ENCODE data around the gene CDH3.

CDH3 gene

DNA sequence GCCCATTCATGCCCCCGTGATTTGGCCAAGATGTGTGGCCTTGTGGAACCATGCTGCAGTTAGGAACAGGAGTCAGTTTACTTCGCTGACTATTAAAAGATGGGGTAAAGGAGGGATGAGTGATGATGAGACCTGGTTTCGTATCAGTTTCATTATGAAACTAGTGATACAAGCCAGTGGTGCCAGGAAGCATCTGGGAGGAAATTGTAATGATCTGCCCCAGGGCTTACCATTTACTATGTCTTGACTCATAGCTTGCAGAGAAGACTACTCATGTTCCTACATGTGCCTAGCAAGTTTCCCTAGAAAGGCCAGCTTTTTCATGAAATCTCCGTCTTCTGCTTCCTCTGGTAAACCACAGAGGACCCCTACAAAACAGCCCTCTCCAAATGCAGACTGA lies 23.2 kb downstream of the CDH3 start:
- H3K4me3 ChIP-seq (ENCODE audit: low read depth, low read length) = no peak overlapping the region
- no peak for TF ChIP-seq CTCF (IDR thresholded peaks at IDR 0.05; ENCODE audit: low read depth, low read length, missing control alignments)
- in situ Hi-C loops (cut with HindIII; ENCODE audit: low pct_ligation_motif_present, low sequenced_read_pairs) = no loop called here
- no peaks in the 10 kb centered on the region for H3K36me3 ChIP-seq (replicated peaks)
- DNase-seq = no peak
- no peaks in the 10 kb centered on the region for H3K27me3 ChIP-seq (replicated peaks)
- H3K27ac ChIP-seq = no peak overlapping the region

DNA sequence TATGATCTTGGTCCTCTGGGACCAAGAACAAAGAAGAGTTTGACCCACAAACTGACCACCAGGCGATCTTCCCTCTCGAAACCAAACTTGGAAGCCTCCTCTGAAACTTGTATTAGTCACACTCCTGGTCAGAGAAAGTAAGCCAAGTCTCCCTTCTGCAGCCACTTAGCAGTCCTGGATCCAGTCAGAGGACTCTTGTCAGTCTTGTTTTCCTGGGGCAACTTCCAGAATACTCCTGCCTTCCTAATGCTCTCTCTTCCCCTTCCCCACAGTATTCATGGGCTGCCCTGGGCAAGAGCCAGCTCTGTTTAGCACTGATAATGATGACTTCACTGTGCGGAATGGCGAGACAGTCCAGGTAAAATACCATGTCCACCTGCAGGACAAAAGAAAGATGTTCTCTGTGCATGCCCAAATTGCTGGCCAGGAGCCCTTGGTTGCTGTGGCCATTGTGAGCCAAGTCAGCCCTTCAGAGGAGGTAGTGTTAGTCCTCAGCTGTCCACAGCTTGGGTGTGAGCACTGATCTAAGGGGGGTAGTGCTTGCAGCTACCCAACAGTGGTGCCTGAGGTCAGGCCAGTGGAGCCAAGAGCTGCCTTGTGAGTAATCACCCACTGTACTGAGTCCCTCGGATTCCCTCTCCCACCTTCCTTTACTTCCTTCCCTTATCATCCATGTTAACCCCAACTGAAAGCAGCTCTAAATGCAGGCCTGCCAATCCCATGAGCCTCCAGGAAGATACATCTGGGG lies 31.2 kb downstream of the CDH3 start:
- no peak overlapping the region for H3K27ac ChIP-seq
- no peak overlapping the region for H3K4me3 ChIP-seq (ENCODE audit: low read depth, low read length)
- no peaks in the 10 kb centered on the region for H3K27me3 ChIP-seq (replicated peaks)
- in situ Hi-C loops (cut with HindIII; ENCODE audit: low pct_ligation_motif_present, low sequenced_read_pairs) = no loop called here
- no peak for DNase-seq
- no peak for TF ChIP-seq CTCF (IDR thresholded peaks at IDR 0.05; ENCODE audit: low read depth, low read length, missing control alignments)
- no peaks in the 10 kb centered on the region for H3K36me3 ChIP-seq (replicated peaks)

- no peaks in the 10 kb centered on the region for H3K27me3 ChIP-seq (replicated peaks)
- TF ChIP-seq CTCF (IDR thresholded peaks at IDR 0.05; ENCODE audit: low read depth, low read length, missing control alignments) = no peak
- in situ Hi-C loops (cut with HindIII; ENCODE audit: low pct_ligation_motif_present, low sequenced_read_pairs) = no loop called here
- H3K4me3 ChIP-seq (ENCODE audit: low read depth, low read length) = no peak overlapping the region
- no peaks in the 10 kb centered on the region for H3K36me3 ChIP-seq (replicated peaks)
- no peak overlapping the region for H3K27ac ChIP-seq
- no peak for DNase-seq
Observed at GRCh38 chr16:68681038-68681437, 35.9 kb downstream of the CDH3 start.

DNA sequence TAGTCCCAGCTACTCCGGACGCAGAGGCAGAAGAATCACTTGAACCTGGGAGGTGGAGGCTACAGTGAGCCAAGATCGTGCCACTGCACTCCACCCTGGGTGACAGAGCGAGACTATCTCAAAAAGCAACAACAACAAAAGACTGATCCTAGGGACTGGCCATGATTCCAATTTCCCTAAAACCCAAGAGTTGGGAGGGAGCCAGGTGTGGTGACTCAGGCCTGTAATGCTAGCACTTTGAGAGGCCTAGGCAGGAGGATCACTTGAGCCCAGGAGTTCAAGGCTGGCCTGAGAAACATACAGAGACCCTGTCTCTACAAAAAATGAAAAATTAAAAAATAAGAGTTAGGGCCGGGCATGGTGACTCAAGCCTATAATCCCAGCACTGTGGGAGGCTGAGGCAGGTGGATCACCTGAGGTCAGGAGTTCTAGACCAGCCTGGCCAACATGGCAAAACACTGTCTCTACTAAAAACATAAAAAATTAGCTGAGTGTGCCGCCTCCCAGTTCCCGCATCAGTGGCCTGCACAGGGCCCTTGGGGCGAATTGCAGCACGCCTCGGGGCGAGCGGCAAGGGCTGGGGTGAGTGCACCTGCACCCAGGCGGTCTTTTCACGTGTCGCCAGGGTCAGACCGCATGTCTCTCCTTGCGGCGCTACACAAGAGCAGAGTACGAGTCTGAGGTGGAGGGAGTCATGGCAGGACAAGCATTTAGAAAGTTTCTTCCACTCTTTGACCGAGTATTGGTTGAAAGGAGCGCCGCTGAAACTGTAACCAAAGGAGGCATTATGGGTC lies 40.8 kb downstream of the CDH3 start:
- H3K27ac ChIP-seq = no peak overlapping the region
- no peaks in the 10 kb centered on the region for H3K36me3 ChIP-seq (replicated peaks)
- no peak for TF ChIP-seq CTCF (IDR thresholded peaks at IDR 0.05; ENCODE audit: low read depth, low read length, missing control alignments)
- in situ Hi-C loops (cut with HindIII; ENCODE audit: low pct_ligation_motif_present, low sequenced_read_pairs) = no loop called here
- no peak for DNase-seq
- no peak overlapping the region for H3K4me3 ChIP-seq (ENCODE audit: low read depth, low read length)
- H3K27me3 ChIP-seq (replicated peaks) = no peaks in the 10 kb centered on the region

GRCh38 chr16:68686905-68687304 lies 41.8 kb downstream of the CDH3 start:
- TF ChIP-seq CTCF (IDR thresholded peaks at IDR 0.05; ENCODE audit: low read depth, low read length, missing control alignments) = no peak
- Histone ChIP-seq H3K27ac (no peak overlapping the region), H3K27me3 (replicated peaks) (no peaks in the 10 kb centered on the region), H3K36me3 (replicated peaks) (no peaks in the 10 kb centered on the region), H3K4me3 (ENCODE audit: low read depth, low read length) (no peak overlapping the region)
- in situ Hi-C loops (cut with HindIII; ENCODE audit: low pct_ligation_motif_present, low sequenced_read_pairs) = no loop called here
- no peak for DNase-seq

Data from brain microvascular endothelial cell (primary cell).